HEK293 (cell line): ENCODE results near the gene PRDM15.

Experiments
- GFI1B ChIP-seq: fragments of 450-650 bp; formaldehyde crosslinking; IDR thresholded peaks from 2 replicates; pipeline ENCODE4 v1.5.1; 2016; ENCODE audit warnings: missing biosample characterization, missing genetic modification characterization
- HOXD13 ChIP-seq: sonication (generic); formaldehyde crosslinking; IDR thresholded peaks from 2 replicates; pipeline ENCODE4 v1.8.0; 2022; ENCODE audit warnings: missing genetic modification reagents, borderline replicate concordance
- KLF16 ChIP-seq: fragments of 450-650 bp; formaldehyde crosslinking; IDR thresholded peaks from 2 replicates; pipeline ENCODE4 v1.5.1; 2017; ENCODE audit warnings: missing biosample characterization, missing genetic modification characterization
- KLF8 ChIP-seq: fragments of 450-650 bp; formaldehyde crosslinking; IDR thresholded peaks from 2 replicates; pipeline ENCODE4 v1.5.1; 2016; ENCODE audit warnings: missing biosample characterization, missing genetic modification characterization
- REST ChIP-seq: fragments of 450-650 bp; formaldehyde crosslinking; IDR thresholded peaks from 2 replicates; pipeline ENCODE4 v1.5.1; 2016; ENCODE audit warnings: missing biosample characterization, missing genetic modification characterization
- SCRT1 ChIP-seq: fragments of 450-650 bp; formaldehyde crosslinking; IDR thresholded peaks from 2 replicates; pipeline ENCODE4 v1.5.1; 2016; ENCODE audit warnings: missing biosample characterization, missing genetic modification characterization, borderline replicate concordance
- SP7 ChIP-seq: fragments of 450-650 bp; formaldehyde crosslinking; IDR thresholded peaks from 2 replicates; pipeline ENCODE4 v1.5.1; 2016; ENCODE audit warnings: missing biosample characterization, missing genetic modification characterization
- TCF7L2 ChIP-seq: IDR thresholded peaks from 2 replicates; pipeline ENCODE4 v1.6.1; 2011; ENCODE audit warnings: low read depth, mild to moderate bottlenecking, inconsistent platforms, low read length, moderate library complexity, borderline replicate concordance
- ZBTB1 ChIP-seq: fragments of 450-650 bp; formaldehyde crosslinking; IDR thresholded peaks from 2 replicates; pipeline ENCODE4 v1.5.1; 2016; ENCODE audit warnings: missing biosample characterization, missing genetic modification characterization
- ZBTB20 ChIP-seq: fragments of 450-650 bp; formaldehyde crosslinking; IDR thresholded peaks from 2 replicates; pipeline ENCODE4 v1.5.1; 2016; ENCODE audit warnings: missing biosample characterization, missing genetic modification characterization
- ZBTB6 ChIP-seq: fragments of 450-650 bp; formaldehyde crosslinking; IDR thresholded peaks from 2 replicates; pipeline ENCODE4 v1.5.1; 2017; ENCODE audit warnings: missing biosample characterization, missing genetic modification characterization
- ZFP41 ChIP-seq: fragments of 450-650 bp; formaldehyde crosslinking; IDR thresholded peaks from 2 replicates; pipeline ENCODE4 v1.5.1; 2016; ENCODE audit warnings: missing biosample characterization, missing genetic modification characterization, borderline replicate concordance
- ZIC2 ChIP-seq: fragments of 450-650 bp; formaldehyde crosslinking; IDR thresholded peaks from 2 replicates; pipeline ENCODE4 v1.5.1; 2016; ENCODE audit warnings: missing biosample characterization, missing genetic modification characterization
- ZNF114 ChIP-seq: fragments of 450-650 bp; formaldehyde crosslinking; IDR thresholded peaks from 2 replicates; pipeline ENCODE4 v1.5.0; 2017; ENCODE audit warnings: missing biosample characterization, missing genetic modification characterization
- ZNF211 ChIP-seq: fragments of 450-650 bp; formaldehyde crosslinking; IDR thresholded peaks from 2 replicates; pipeline ENCODE4 v1.5.1; 2016; ENCODE audit warnings: low read depth, missing biosample characterization, missing genetic modification characterization
- ZNF23 ChIP-seq: fragments of 450-650 bp; formaldehyde crosslinking; IDR thresholded peaks from 2 replicates; pipeline ENCODE4 v1.5.1; 2016; ENCODE audit warnings: missing biosample characterization, missing genetic modification characterization, borderline replicate concordance
- ZNF239 ChIP-seq: fragments of 450-650 bp; formaldehyde crosslinking; IDR thresholded peaks from 2 replicates; pipeline ENCODE4 v1.5.1; 2016; ENCODE audit warnings: missing biosample characterization, missing genetic modification characterization
- ZNF292 ChIP-seq: fragments of 450-650 bp; formaldehyde crosslinking; IDR thresholded peaks from 2 replicates; pipeline ENCODE4 v1.5.1; 2016; ENCODE audit warnings: low read depth, missing biosample characterization, missing genetic modification characterization, borderline replicate concordance
- ZNF530 ChIP-seq: fragments of 450-650 bp; formaldehyde crosslinking; IDR thresholded peaks from 2 replicates; pipeline ENCODE4 v1.5.1; 2016; ENCODE audit warnings: low read depth, missing biosample characterization, missing genetic modification characterization
- ZNF585B ChIP-seq: fragments of 450-650 bp; formaldehyde crosslinking; IDR thresholded peaks from 2 replicates; pipeline ENCODE4 v1.5.1; 2016; ENCODE audit warnings: missing biosample characterization, missing genetic modification characterization
- ZNF626 ChIP-seq: fragments of 450-650 bp; sonication (Bioruptor Pico); formaldehyde crosslinking; IDR thresholded peaks from 2 replicates; pipeline ENCODE4 v1.5.1; 2018; ENCODE audit warnings: missing biosample characterization, missing genetic modification characterization, inconsistent platforms
- ZNF777 ChIP-seq: fragments of 450-650 bp; formaldehyde crosslinking; IDR thresholded peaks from 2 replicates; pipeline ENCODE4 v1.5.1; 2017; ENCODE audit warnings: missing biosample characterization, missing genetic modification characterization, borderline replicate concordance
- ZNF791 ChIP-seq: fragments of 450-650 bp; formaldehyde crosslinking; IDR thresholded peaks from 2 replicates; pipeline ENCODE4 v1.5.1; 2016; ENCODE audit warnings: missing biosample characterization, missing genetic modification characterization
- ZNF837 ChIP-seq: fragments of 450-650 bp; formaldehyde crosslinking; IDR thresholded peaks from 2 replicates; pipeline ENCODE4 v1.5.1; 2016; ENCODE audit warnings: missing biosample characterization, missing genetic modification characterization
- ZNF843 ChIP-seq: fragments of 450-650 bp; formaldehyde crosslinking; IDR thresholded peaks from 2 replicates; pipeline ENCODE4 v1.5.1; 2016; ENCODE audit warnings: missing biosample characterization, missing genetic modification characterization
- TF ChIP-seq, protein P1 (sequence below): fragments of 450-650 bp; formaldehyde crosslinking; IDR thresholded peaks from 2 replicates; pipeline ENCODE4 v1.5.1; 2016; ENCODE audit warnings: missing biosample characterization, missing genetic modification characterization
- TF ChIP-seq, protein P2 (sequence below): fragments of 450-650 bp; formaldehyde crosslinking; IDR thresholded peaks from 2 replicates; pipeline ENCODE4 v1.5.1; 2016; ENCODE audit warnings: missing biosample characterization, missing genetic modification characterization

The PRDM15 gene

GRCh38 chr21:41879190-41879998 is at the start of gene PRDM15 (continued):
- TF ChIP-seq, protein P1, sequence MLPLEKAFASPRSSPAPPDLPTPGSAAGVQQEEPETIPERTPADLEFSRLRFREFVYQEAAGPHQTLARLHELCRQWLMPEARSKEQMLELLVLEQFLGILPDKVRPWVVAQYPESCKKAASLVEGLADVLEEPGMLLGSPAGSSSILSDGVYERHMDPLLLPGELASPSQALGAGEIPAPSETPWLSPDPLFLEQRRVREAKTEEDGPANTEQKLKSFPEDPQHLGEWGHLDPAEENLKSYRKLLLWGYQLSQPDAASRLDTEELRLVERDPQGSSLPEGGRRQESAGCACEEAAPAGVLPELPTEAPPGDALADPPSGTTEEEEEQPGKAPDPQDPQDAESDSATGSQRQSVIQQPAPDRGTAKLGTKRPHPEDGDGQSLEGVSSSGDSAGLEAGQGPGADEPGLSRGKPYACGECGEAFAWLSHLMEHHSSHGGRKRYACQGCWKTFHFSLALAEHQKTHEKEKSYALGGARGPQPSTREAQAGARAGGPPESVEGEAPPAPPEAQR = no peak
- TF ChIP-seq ZNF777 (tag by site-specific recombination) = no peak
- no peak for TF ChIP-seq GFI1B (tag by site-specific recombination)
- TF ChIP-seq ZNF114 (tag by site-specific recombination) = no peak
- no peak for TF ChIP-seq TCF7L2
- TF ChIP-seq ZIC2 (tag by site-specific recombination) = no peak
- no peak for TF ChIP-seq ZNF23 (tag by site-specific recombination)
- TF ChIP-seq ZNF843 (tag by site-specific recombination) = no peak
- no peak for TF ChIP-seq ZNF791
- TF ChIP-seq ZNF239 (tag by site-specific recombination) = no peak
- no peak for TF ChIP-seq SCRT1 (tag by site-specific recombination)
- no peak for TF ChIP-seq ZNF292
- no peak for TF ChIP-seq ZBTB6 (tag by site-specific recombination)
- no peak for TF ChIP-seq ZNF211 (tag by site-specific recombination)
- no peak for TF ChIP-seq KLF16 (tag by site-specific recombination)
- TF ChIP-seq ZBTB1 = no peak
- no peak for TF ChIP-seq REST (tag by site-specific recombination)
- no peak for TF ChIP-seq HOXD13 (CRISPR knock-in tag)
- TF ChIP-seq ZNF837 = no peak
- TF ChIP-seq ZNF626 (tag by site-specific recombination) = no peak
- TF ChIP-seq ZFP41 (tag by site-specific recombination) = no peak
- peak; percentile 66; the same call in 1 of the 2 replicates for TF ChIP-seq KLF8 (tag by site-specific recombination)
- TF ChIP-seq SP7 (tag by site-specific recombination) = peak; percentile 44; the same call in 1 of the 2 replicates
- TF ChIP-seq ZBTB20 (tag by site-specific recombination) = 0 out of 2 replicates have a peak, but pooled peaks have one; percentile 28
- TF ChIP-seq ZNF585B = no peak
- no peak for TF ChIP-seq ZNF530
- TF ChIP-seq, protein P2, sequence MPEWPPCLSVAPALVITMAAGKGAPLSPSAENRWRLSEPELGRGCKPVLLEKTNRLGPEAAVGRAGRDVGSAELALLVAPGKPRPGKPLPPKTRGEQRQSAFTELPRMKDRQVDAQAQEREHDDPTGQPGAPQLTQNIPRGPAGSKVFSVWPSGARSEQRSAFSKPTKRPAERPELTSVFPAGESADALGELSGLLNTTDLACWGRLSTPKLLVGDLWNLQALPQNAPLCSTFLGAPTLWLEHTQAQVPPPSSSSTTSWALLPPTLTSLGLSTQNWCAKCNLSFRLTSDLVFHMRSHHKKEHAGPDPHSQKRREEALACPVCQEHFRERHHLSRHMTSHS (tag by site-specific recombination) = no peak
